ENCODE results near the gene MYOM1. TPM values are rescaled to one million over a fixed set of nuclear protein-coding genes. Genes with fewer than 3 reads are reported as not detected.
"Not testable (repeated sequence)": the region's sequence is repeated elsewhere in the genome, so short reads cannot be mapped to it uniquely, and the experiment has no call there.

Gene MYOM1
- total RNA-seq, 4 donors from 2014 or later, result 1.3 to 29.7 (median 3.1) TPM

DNA sequence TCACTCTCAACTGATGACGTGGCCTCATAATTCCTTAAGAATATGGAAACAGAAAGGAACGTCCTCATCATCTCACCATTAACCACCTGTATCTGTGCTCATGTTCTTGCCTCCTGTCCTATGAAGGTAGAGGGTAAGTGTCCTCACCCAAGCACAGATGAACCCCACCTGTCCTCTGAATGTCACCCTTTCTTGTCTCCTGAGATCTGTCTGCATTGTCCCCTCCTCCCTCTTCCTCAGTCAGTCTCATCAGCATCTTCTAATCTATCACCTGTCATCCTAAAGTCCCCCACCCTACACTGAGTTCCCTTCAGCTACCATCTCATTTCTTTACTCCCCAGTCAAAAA, 167.4 kb downstream of the MYOM1 start:
- Histone ChIP-seq H3K9me3 (no peaks in the 10 kb centered on the region), H3K4me3 (no peak overlapping the region), H3K4me1 (peaks cover 0 to 7% (median 5%) of the 10 kb centered on the region in 4 donors), H3K27ac (peak overlapping the region in 3 of 4 donors; percentile 68 to 92 (median 89)), H3K36me3 (no peaks in the 10 kb centered on the region), H3K27me3 (no peaks in the 10 kb centered on the region)
- TF ChIP-seq, protein P1, sequence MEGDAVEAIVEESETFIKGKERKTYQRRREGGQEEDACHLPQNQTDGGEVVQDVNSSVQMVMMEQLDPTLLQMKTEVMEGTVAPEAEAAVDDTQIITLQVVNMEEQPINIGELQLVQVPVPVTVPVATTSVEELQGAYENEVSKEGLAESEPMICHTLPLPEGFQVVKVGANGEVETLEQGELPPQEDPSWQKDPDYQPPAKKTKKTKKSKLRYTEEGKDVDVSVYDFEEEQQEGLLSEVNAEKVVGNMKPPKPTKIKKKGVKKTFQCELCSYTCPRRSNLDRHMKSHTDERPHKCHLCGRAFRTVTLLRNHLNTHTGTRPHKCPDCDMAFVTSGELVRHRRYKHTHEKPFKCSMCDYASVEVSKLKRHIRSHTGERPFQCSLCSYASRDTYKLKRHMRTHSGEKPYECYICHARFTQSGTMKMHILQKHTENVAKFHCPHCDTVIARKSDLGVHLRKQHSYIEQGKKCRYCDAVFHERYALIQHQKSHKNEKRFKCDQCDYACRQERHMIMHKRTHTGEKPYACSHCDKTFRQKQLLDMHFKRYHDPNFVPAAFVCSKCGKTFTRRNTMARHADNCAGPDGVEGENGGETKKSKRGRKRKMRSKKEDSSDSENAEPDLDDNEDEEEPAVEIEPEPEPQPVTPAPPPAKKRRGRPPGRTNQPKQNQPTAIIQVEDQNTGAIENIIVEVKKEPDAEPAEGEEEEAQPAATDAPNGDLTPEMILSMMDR (IDR thresholded peaks at IDR 0.05), result no peak
- no peak for TF ChIP-seq POLR2A (IDR thresholded peaks at IDR 0.05)
- no peak for DNase-seq

DNA sequence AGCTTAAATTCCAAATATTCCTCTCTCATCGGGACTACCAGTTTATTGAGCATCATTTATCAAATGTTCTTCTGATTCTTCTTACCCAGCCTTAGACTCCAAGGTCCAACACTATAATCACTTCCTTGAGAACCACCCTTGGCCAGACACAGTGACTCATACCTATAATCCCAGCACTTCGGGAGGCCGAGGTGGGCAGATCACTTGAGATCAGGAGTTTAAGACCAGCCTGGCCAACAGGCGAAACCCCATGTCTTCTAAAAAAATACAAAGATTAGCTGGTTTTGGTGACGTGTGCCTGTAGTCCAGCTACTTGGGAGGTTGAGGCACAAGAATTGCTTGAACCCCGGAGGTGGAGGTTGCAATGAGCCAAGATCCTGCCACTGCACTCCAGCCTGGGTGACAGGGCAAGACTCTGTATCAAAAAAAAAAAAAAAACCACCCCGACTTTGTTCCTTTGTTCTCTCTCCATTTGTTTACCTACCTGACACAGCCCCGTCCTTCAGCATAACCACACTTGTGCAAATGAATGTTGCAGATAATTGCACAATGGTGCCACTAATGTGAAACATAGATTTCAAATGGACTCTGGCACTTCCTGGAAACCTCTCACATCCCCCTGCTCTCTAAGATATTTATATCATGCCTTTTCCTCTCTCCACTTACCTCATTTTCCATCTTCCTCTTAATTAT, 167.9 kb downstream of the MYOM1 start:
- Histone ChIP-seq H3K36me3 (no peaks in the 10 kb centered on the region), H3K27ac (peak overlapping the region in 3 of 4 donors; percentile 68 to 92 (median 89)), H3K9me3 (no peaks in the 10 kb centered on the region), H3K4me3 (no peak overlapping the region), H3K4me1 (peaks cover 0 to 7% (median 5%) of the 10 kb centered on the region in 4 donors), H3K27me3 (no peaks in the 10 kb centered on the region)
- peak in 2 of 3 donors; percentile 71 to 78 for DNase-seq
- no peak for TF ChIP-seq POLR2A (IDR thresholded peaks at IDR 0.05)
- TF ChIP-seq, protein P1 (IDR thresholded peaks at IDR 0.05), result no peak

DNA sequence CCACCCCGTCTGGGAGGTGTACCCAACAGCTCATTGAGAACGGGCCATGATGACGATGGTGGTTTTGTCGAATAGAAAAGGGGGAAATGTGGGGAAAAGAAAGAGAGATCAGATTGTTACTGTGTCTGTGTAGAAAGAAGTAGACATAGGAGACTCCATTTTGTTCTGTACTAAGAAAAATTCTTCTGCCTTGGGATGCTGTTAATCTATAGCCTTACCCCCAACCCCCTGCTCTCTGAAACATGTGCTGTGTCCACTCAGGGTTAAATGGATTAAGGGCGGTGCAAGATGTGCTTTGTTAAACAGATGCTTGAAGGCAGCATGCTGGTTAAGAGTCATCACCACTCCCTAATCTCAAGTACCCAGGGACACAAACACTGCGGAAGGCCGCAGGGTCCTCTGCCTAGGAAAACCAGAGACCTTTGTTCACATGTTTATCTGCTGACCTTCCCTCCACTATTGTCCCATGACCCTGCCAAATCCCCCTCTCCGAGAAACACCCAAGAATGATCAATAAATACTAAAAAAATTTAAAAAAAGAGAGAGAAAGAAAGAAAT, 169.8 kb downstream of the MYOM1 start:
- not testable (repeated sequence) for H3K4me3 ChIP-seq, DNase-seq, H3K27me3 ChIP-seq, H3K9me3 ChIP-seq, H3K36me3 ChIP-seq, H3K27ac ChIP-seq
- peaks cover 0 to 19% (median 5%) of the 10 kb centered on the region in 4 donors for H3K4me1 ChIP-seq

DNA sequence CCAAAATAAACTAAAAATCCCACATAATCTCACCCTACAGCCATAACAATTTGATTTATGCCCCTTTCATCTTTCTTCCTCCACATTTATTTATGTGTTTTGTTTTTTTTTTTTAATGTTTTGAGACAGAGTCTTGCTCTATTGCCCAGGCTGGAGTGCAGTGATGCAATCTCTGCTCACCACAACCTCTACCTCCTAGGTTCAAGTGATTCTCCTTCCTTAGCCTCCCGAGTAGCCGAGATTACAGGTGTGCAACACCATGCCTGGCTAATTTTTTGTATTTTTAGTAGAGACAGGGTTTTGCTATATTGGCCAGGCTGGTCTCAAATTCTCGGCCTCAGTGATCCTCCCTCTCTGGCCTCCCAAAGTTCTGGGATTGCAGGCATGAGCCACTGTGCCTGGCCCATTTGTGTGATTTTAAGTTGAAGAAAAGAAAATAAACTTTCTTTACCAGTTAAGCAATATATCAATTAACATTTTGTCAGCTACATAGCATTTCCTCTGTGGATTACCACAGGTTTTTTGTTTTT, 170.9 kb downstream of the MYOM1 start:
- H3K9me3 ChIP-seq, result no peaks in the 10 kb centered on the region
- DNase-seq, result no peak
- no peaks in the 10 kb centered on the region for H3K27me3 ChIP-seq
- H3K27ac ChIP-seq, result no peak overlapping the region
- TF ChIP-seq, protein P1 (IDR thresholded peaks at IDR 0.05), result no peak
- no peak for TF ChIP-seq POLR2A (IDR thresholded peaks at IDR 0.05)
- H3K4me1 ChIP-seq, result peaks cover 0 to 29% (median 5%) of the 10 kb centered on the region in 4 donors
- no peak overlapping the region for H3K4me3 ChIP-seq
- H3K36me3 ChIP-seq, result no peaks in the 10 kb centered on the region

DNA sequence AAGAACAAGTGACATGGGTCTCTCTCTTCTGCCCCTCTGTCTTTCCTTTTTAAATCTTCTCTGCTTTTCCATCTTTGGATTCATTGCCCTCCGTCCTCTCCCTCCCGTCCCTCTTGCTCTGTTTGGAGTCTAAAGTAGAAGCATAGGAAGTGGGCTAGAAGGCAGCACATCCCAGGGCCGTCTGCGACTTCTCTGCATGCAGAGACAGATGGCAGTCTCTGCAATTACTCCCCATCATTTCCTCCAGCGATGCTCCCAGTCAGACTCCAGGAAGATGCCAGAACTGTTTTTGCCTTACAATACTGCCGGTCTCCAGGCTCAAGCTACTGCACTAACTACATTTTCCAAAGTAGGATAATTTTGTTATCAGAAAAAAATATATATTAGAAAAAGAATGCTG, 171.6 kb downstream of the MYOM1 start:
- Histone ChIP-seq H3K27me3 (no peaks in the 10 kb centered on the region), H3K9me3 (no peaks in the 10 kb centered on the region), H3K27ac (no peak overlapping the region), H3K4me1 (peaks cover 0 to 29% (median 5%) of the 10 kb centered on the region in 4 donors), H3K36me3 (no peaks in the 10 kb centered on the region), H3K4me3 (no peak overlapping the region)
- no peak for DNase-seq
- TF ChIP-seq, protein P1 (IDR thresholded peaks at IDR 0.05), result no peak
- TF ChIP-seq POLR2A (IDR thresholded peaks at IDR 0.05), result no peak

DNA sequence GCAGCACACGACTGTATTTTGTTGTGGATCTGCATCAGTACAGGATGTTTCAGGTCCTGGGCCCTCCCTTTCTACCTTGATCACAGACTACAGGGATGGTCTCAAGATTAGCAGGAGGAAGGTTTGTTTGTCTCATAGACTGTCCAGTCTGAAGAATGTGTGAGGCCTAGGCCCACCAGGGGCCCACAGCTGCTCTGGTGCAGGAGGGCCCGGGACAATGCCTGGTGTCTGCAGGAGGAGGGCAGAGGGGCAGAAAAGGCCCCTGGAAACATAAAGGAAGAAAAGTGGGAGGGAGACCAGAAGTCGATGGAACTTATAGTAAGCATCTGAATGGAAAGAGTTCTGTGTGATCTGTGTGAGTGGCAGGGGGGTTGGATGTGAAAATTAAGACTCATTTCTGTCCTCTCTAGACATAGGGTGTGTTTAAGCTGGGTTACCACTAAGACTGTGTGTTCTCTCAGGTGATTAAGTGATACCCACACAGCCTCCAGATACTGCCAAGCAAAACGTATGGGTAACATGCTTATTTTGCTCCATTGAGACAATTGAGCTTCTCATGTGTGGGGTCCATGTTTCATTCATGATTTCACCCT, 173.5 kb downstream of the MYOM1 start:
- no peak overlapping the region for H3K4me3 ChIP-seq
- no peak for DNase-seq
- peak overlapping the region in 2 of 4 donors; percentile 85 to 87 for H3K27ac ChIP-seq
- peaks cover 0 to 26% (median 2%) of the 10 kb centered on the region in 4 donors for H3K4me1 ChIP-seq
- TF ChIP-seq, protein P1 (IDR thresholded peaks at IDR 0.05), result no peak
- no peak for TF ChIP-seq POLR2A (IDR thresholded peaks at IDR 0.05)
- H3K9me3 ChIP-seq, result no peaks in the 10 kb centered on the region
- H3K36me3 ChIP-seq, result no peaks in the 10 kb centered on the region
- no peaks in the 10 kb centered on the region for H3K27me3 ChIP-seq

Data from Peyer's patch (tissue), 4 donors.